Motor neuron (in vitro differentiated cells): ENCODE results near the gene RARA. TPM values are rescaled to one million over a fixed set of nuclear protein-coding genes. Genes with fewer than 3 reads are reported as not detected.

Experiments used
- ATAC-seq, 8 experiments: fragments of 200-7000 bp; cut with Tn5 transposase; replicated peaks in 6 of 8; 2 replicates each; pipeline ENCODE4 v1.8.0; 2021; ENCODE audit warnings: mild to moderate bottlenecking in 8 of 8, moderate library complexity in 8 of 8
- H3K27ac ChIP-seq, 2 donors: fragments of 250-450 bp; sonication (Bioruptor Pico); 2 replicates each; pipeline ENCODE4 v1.9.0; 2021; ENCODE audit warnings: antibody characterized with exemption in 2 of 2, mild to moderate bottlenecking in 2 of 2, moderate library complexity in 1 of 2
- H3K4me1 ChIP-seq, 2 donors: fragments of 250-450 bp; sonication (Bioruptor Pico); replicated peaks in 1 of 2; 2 replicates each; pipeline ENCODE4 v1.6.1; 2021; ENCODE audit warnings: antibody characterized with exemption in 2 of 2, mild to moderate bottlenecking in 2 of 2, moderate library complexity in 1 of 2
- H3K4me3 ChIP-seq, 5 donors: fragments of 250-450 bp; sonication (Bioruptor Pico); 2 replicates each; pipeline ENCODE4 v1.9.0; 2021; ENCODE audit warnings: antibody characterized with exemption in 5 of 5, mild to moderate bottlenecking in 5 of 5, moderate library complexity in 4 of 5
- WGBS, 10 experiments: fragments of 450-650 bp; shearing (Covaris generic); methylation state at CpG; one replicate each; pipeline ENCODE4 v1.0.0; 2022; 5-methylcytosine and 5-hydroxymethylcytosine counted together
- in situ Hi-C, 9 experiments: fragments of 400-800 bp; cut with MboI; loops; one replicate each; pipeline ENCODE4 v1.15.0; 2021; ENCODE audit warnings: low sequenced_read_pairs in 9 of 9, low pct_unique_long_range_greater_than_20kb in 2 of 9; ENCODE audit not compliant: unreplicated experiment in 9 of 9
- total RNA-seq, 8 experiments: library from RNA; unstranded; fragments of 300-600 nt; gene quantifications; 2 replicates each; pipeline versions ENCODE4 v1.2.3 to v1.2.4, GENCODE V29; 2022

RARA gene
- total RNA-seq, 8 experiments from 2014 or later, result 28.0 to 45.8 (median 32.9) TPM

DNA sequence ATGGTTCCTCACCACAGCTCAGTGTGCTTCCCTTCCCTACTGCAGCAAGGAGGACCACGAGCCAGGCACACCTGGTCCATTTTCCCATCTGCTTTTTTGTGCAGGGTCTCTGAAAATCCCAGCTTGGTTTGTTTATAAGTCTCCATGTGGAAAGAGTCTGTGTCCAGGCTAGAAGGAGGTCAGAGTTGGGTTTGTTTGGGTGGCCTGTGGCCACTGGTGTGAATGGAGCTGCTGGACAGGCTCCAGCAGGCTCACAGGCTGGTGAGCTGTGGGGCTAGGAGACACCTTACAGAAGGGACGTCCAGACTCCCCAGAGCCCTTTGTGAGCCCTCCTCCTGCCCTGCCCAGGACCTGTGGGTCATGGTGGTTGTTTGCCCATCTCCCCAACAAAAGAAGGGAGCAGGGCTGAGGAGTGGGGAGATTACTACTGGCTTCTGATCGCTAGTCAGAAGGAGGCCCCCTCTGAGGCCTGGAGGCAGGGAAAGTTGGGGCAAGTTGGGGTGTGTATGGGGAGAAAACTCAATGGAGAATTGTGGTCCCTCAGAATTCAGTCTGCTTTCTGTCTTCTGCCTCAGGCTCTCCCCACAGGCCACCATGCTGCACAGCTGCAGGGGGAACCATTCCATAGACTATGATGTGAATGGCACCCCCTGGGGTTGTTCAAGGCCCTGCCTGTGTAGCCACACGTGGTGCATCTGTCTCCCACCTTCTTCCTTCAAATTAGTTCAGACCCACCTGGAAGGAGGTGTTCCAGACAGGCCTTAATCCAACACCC is 4.1 kb downstream of the RARA start:
- ATAC-seq, result no peak
- H3K4me1 ChIP-seq, result peaks cover 74 to 80% of the 10 kb centered on the region in 2 donors
- H3K27ac ChIP-seq, result peak overlapping the region; percentile 31 to 55
- in situ Hi-C loops, result no loop called here
- WGBS, 10 experiments, result 50 to 100% (median 67%) methylated on average over 1 to 2 of the region's 4 CpGs; no CpG with 5 or more reads in 3 of the 10 experiments
- H3K4me3 ChIP-seq, result no peak overlapping the region

DNA sequence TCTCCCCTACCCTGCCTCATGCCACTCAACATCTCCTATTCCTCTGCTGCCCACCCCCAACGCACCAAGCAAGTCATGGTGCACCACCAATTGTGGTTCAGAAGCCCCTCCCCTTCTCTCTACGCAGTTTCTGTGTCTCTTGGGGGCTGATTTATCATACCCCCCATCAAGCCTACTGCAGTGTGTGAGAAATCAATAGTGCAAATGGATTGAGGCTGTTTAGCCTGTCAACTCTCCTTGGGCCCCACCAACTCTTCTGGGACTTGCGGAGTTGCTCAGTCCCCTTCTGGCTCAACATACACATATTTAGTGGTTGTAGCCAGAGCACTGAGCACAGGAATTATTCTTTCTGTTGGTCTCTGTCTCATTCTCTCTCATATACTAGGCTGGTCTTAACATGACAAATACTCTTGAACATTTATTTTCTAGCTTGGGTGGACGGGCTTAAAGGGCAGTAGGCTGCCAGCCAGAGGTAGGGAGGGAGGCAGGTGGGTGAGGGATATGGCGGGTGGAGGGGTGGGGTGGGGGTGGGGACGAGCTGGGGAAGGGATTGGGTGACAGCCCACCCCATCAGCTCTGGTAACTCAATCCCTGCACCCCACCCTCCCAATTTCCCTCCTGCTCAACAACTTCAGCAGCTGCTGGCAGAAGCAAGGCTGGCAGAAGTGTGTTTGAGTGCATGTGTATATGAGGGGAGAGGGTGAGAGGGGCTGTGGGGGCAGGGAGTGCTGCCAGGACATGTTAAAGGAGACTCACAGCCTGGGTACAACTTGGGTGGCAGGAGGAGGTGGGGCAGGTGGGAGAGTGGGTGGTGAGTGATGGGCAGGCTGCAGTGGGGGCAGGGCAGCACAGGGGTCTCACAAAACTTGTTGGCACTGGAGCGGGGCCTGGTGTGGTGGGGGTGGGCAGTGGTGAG is 4.9 kb downstream of the RARA start:
- 43 to 100% (median 68%) methylated on average over 1 to 2 of the region's 7 CpGs; no CpG with 5 or more reads in 6 of the 10 experiments for WGBS, 10 experiments
- Histone ChIP-seq H3K4me3 (no peak overlapping the region), H3K4me1 (peaks cover 73 to 77% of the 10 kb centered on the region in 2 donors), H3K27ac (peak overlapping the region; percentile 31 to 58)
- in situ Hi-C loops, result no loop called here
- ATAC-seq, result peak in 3 of 8 experiments; percentile 3 to 18 (median 3)

DNA sequence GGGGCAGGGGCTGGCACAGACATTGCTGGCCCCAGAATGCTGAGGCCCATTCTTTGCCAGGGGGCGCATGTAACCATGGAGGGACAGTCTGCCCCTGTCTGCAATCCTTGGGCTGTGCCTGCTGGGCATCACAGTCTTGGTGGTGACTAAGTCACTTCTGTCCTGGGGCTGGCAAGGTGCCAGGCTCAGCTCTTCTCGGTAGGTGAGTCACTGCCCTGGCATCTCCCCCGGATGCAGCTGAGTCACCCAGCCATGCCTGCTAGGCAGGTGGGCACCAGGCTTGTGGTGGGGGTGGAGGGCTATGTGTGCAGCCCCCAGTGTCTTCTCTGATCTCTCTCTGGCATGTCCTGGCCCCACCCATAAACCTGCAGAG is 5.6 kb downstream of the RARA start:
- peak in 3 of 8 experiments; percentile 18 to 50 (median 35) for ATAC-seq
- in situ Hi-C loops, result no loop called here
- Histone ChIP-seq H3K4me3 (no peak overlapping the region), H3K27ac (peak overlapping the region in 1 of 2 donors; percentile 24), H3K4me1 (peaks cover 77 to 79% of the 10 kb centered on the region in 2 donors)
- WGBS, 10 experiments, result no CpG with 5 or more reads among the region's 3 CpGs

DNA sequence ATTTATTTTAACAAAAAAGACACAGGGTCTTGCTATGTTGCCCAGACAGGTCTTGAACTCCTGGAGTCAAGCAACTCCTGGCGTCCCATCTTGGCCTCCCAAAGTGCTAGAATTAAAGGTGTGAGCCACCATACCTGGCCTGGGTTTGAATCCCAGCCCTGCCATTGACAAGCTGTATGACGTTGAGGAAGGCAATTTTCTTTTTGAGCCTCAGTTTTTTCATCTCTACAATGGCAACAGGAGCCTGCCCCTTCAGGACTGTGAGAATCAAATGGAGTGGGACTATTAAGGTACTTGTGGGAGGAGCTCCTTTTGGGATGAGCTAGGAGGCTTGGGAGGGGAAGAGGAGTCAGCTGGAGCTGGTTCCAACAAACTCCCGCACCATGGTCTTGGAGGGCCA is 6.2 kb downstream of the RARA start:
- H3K4me3 ChIP-seq, result no peak overlapping the region
- in situ Hi-C loops, result no loop called here
- H3K27ac ChIP-seq, result no peak overlapping the region
- WGBS, 10 experiments, result 17 to 100% (median 95%) methylated on average over 1 to 2 of the region's 3 CpGs; no CpG with 5 or more reads in 6 of the 10 experiments
- no peak for ATAC-seq
- peaks cover 75 to 79% of the 10 kb centered on the region in 2 donors for H3K4me1 ChIP-seq

DNA sequence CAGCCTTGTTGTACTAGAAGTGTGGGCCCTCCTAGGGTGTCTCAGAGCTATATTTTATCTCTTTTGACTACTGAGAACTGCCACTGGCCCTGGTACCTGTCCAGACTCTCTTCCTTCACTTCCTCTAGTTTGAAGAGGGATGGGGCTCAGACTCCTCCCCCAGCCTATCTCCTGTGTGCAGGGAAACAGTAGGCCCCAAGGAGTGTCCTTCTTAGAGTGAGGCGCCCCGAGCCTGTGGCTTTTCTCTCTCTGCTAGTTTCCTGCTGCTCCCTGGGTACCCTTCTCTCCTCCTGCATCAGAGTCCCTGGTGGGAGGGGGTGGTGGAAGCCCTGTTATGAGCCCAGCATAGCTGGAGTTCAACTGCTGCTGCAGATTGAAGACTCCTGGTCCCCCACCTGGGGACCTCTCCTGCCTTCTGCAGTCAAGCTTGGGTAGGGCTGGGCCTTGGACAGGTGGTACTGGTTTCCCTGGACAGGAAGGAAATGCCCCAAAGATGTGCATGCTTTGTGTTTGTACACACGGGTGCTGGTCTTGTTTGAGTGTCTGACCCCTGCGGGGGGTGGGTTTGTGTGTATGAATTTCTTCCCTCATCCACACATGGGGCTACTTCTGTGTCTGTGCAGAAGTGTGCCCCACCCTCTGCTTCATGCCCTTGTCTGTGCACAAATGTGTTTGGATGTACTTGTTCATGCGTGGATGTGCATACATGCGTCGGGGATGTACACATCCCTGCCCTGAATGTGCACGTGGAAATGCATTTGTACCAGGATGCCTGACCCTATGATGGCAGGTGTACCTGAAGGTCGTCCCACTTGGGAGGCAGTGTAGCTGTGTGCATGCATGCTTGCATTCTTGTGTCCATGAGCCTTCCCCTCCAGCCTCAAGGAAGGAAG is 6.9 kb downstream of the RARA start:
- H3K27ac ChIP-seq, result no peak overlapping the region
- no peak for ATAC-seq
- peaks cover 75 to 79% of the 10 kb centered on the region in 2 donors for H3K4me1 ChIP-seq
- in situ Hi-C loops, result no loop called here
- H3K4me3 ChIP-seq, result peak overlapping the region in 2 of 5 donors; percentile 22 to 30
- WGBS, 10 experiments, result 0 to 100% (median 55%) methylated on average over 1 to 5 of the region's 9 CpGs; no CpG with 5 or more reads in 2 of the 10 experiments

DNA sequence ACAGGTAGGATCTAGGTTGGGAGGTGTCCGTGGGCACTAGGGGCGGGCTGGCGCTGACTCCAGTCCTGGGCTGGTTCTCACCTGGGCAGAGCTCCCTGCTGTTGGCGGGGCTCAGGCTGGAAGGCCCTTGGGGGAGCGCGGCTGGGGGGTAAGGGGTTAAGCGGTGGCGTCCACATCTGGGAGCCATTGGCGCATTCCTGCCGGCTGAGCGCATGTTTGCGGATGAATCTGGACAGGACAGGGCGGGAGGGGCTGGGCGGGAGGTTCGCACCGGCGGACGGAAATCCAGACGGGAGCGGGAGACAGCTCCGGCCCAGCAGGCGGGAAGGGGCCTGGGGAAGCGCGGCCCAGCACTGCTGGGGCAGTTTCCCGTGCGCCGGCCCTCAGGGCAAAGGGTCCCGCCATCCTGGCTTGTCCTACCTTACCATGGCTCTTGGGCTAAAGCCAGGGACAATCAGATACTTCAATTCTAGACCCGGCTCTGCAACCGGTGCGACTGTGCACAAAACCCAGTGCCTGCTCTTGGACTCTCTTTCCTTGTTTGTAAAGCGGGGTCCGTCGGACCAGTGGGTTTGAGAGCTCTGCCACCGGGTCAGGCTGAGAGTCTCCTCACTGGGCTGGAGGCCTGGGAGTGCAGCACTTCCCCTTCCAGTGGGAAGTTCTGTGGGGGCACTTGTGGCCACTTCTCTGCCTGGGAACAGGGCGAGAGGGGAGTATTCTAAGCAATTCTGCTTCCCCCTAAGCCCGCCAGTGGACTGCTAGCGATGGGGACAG is 7.8 kb downstream of the RARA start:
- no peak overlapping the region for H3K27ac ChIP-seq
- peak overlapping the region; percentile 10 to 30 (median 20) for H3K4me3 ChIP-seq
- in situ Hi-C loops, result no loop called here
- H3K4me1 ChIP-seq, result peaks cover 78 to 81% of the 10 kb centered on the region in 2 donors
- 0 to 36% (median 0%) methylated on average over 2 to 4 of the region's 38 CpGs; no CpG with 5 or more reads in 5 of the 10 experiments for WGBS, 10 experiments
- ATAC-seq, result peak; percentile 1 to 47 (median 28)

DNA sequence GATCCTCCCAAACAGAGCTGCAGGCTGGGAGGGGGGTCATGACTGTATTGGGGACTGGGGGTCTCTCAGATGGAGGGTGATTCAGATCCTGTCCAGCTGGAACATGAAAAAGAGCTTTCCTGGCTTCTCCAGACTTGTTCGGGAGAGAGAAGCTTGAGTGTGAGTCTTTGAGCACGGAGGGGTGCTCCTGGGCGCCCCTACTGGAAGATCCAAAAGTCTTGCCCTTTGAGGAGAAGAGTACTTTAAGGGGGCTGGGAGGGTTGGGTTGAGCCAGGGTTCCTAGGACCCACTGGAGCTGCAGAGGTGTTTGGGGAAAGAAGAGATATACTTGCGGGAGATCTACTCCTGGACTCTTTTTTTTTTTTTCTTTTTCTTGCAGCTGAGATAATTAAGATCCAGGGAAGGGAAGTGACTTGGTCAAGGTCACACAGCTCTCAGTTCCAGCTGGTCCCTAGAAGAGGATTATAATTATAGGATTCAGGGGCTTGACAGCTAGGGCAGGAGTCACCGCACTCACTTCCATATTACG is 8.4 kb downstream of the RARA start:
- peak in 3 of 8 experiments; percentile 5 to 23 (median 7) for ATAC-seq
- 0 to 13% (median 8%) methylated on average over 1 to 3 of the region's 6 CpGs; no CpG with 5 or more reads in 7 of the 10 experiments for WGBS, 10 experiments
- H3K4me1 ChIP-seq, result peaks cover 80 to 85% of the 10 kb centered on the region in 2 donors
- H3K27ac ChIP-seq, result no peak overlapping the region
- in situ Hi-C loops, result no loop called here
- H3K4me3 ChIP-seq, result peak overlapping the region in 3 of 5 donors; percentile 74 to 94 (median 77)

DNA sequence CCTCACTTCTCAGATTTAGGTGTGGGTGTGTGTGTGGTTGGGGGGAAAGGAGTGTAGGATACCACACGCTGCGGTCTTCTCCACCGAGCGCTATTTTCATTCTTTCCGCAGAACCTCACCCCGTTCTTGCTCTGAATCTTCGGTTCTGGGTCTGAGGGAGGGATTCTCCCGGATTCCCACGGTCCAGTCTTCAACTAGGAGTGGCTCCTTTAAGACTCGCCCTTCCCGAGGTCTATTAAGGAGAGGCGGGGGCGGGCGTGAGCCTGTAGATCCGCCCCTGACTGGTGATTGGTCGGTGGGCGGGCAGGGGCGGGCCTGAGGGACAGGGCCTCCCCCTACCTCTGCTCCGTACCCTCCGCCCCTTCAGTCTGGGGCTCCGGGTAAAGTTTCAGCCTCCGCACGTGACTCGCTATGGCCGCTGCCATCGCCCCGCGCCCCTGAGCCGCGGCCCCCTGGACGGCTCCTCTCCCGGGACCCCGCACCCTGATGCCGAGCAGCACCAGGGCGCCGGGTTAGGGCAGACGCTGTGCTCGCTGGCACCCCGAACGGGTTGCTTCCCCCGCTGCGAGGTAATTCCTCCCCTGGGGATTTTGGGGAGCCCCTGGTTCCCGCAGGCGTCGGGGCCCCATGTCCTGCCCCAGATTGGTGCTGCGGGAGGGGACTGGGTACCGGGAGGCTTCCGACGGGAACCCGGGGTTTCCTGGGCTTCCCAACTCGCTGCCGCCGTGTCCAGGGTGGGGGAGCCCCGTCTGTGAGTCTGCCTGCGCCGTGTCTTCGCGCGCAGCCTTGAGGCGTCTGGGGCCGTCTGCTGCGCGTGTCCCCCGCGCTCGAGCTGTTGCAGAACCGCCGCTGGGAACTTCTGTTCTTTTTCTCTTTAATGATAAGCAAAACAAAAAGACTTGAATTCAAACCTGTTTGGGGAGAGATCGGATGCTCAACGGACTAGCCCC is 9.2 kb downstream of the RARA start:
- peak overlapping the region in 1 of 2 donors; percentile 24 for H3K27ac ChIP-seq
- H3K4me1 ChIP-seq, result peaks cover 82 to 86% of the 10 kb centered on the region in 2 donors
- 0 to 4% (median 0%) methylated on average over 2 to 9 of the region's 70 CpGs; no CpG with 5 or more reads in 2 of the 10 experiments for WGBS, 10 experiments
- ATAC-seq, result peak; percentile 76 to 91 (median 88)
- peak overlapping the region; percentile 71 to 94 (median 77) for H3K4me3 ChIP-seq
- in situ Hi-C loops, result no loop called here

DNA sequence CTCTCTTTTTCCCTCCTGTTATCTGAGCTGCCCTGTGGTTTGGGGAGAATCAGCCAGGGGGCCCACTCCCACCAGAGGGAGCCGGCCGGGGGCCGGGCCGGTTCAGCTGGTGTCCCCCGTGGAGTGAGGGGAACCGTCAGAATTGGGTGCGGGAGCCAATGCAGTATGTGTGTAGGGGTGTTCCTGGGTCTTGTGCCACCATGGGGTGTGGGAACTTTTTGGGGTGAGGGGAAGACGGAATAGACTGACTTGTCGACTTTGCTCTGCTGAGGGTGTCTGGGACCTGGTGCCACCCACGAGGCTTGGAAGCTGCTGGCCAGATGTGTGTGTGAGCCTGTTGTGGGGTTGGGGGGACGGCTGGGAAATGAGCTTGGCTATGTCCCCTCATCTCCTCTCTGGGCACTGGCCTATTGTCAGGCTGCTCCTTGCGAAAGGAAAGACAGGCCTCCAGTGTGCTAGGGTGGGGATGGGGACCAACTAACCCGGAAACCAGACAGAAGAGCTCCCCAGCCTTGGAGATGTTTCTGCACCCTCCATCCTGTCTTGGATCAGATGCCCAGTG is 9.9 kb downstream of the RARA start:
- in situ Hi-C loops, result no loop called here
- WGBS, 10 experiments, result 0% methylated on average over 2 to 4 of the region's 13 CpGs; no CpG with 5 or more reads in 8 of the 10 experiments
- no peak overlapping the region for H3K27ac ChIP-seq
- ATAC-seq, result no peak
- peaks cover 76 to 81% of the 10 kb centered on the region in 2 donors for H3K4me1 ChIP-seq
- H3K4me3 ChIP-seq, result peak overlapping the region; percentile 71 to 94 (median 77)

DNA sequence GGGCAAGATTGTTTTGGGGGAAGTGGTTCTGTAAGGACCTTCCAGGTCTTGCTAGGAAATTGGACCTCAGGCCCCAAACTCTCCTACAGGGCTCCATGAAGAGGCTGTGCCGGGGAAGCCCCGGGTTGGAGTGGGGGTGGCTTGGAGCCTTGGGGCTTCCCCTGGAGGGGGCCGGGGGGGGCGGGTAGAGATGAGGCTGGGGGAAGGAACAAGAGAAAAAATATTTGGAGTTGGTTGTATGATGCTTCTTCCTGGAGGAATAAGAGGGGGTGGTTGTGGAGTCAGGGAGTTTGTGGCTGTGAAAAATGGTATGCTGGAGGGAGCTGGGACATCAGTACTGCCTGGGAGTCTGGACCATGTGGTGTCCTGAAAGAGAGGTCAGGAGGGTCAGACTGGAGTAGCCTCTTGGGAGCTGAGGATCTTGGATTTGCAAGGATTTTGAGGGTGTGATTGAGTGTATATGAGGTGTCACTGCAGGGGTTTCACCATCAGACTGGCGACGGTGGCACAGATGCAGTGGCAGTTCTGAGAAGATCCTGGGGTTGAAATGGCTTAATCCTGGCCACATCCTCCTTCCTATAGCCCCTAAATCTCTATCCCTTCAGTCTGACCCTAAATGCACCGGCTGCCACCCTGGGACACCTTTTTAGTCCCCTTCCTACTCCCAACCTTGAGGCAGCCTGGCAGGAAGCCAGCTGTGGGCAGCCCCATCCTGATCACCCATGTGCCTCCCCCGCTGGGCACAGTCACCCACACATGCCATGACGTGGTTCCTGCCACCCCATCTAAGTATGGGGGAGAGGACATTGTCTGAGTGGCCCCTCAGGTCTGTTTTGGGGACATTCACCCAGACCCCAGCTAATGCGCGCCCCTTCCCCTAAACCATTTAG is 10.9 kb downstream of the RARA start:
- WGBS, 10 experiments, result 63 to 80% methylated on average over 1 to 2 of the region's 11 CpGs; no CpG with 5 or more reads in 8 of the 10 experiments
- no peak for ATAC-seq
- in situ Hi-C loops, result no loop called here
- no peak overlapping the region for H3K4me3 ChIP-seq
- H3K4me1 ChIP-seq, result peaks cover 67 to 72% of the 10 kb centered on the region in 2 donors
- H3K27ac ChIP-seq, result no peak overlapping the region
